Measurements from ENCODE around the gene CRYAB. TPM values are rescaled to one million over a fixed set of nuclear protein-coding genes. Genes with fewer than 3 reads are reported as not detected.

Gene CRYAB
- 1,000 to 10,000 TPM in 1 of 2 donors, 100 to 1,000 TPM in 1; 323 to 2,347 TPM for total RNA-seq
- polyA plus RNA-seq: 100 to 1,000 TPM; 483 to 702 TPM
- long read RNA-seq, donor 1, transcript CRYAB-215 (2 exons, 981 nt): minor isoform, 12 of 459 reads
- long read RNA-seq, donor 1, transcript CRYAB-205 (3 exons, 1,017 nt): major isoform, 345 of 459 reads
- long read RNA-seq, donor 1, transcript CRYAB-203 (2 exons, 915 nt): minor isoform, 7 of 459 reads
- long read RNA-seq, donor 1, transcript CRYAB-216 (4 exons, 977 nt): minor isoform, 45 of 459 reads
- long read RNA-seq, donor 1, partial matches to known transcripts: 31 of 459 reads
- long read RNA-seq, donor 1, other reads (novel, unspliced or antisense): 19 of 459 reads
- long read RNA-seq, donor 2, transcript CRYAB-205 (3 exons, 1,017 nt): major isoform, 38 of 75 reads
- long read RNA-seq, donor 2, transcript CRYAB-216 (4 exons, 977 nt): minor isoform, 22 of 75 reads
- long read RNA-seq, donor 2, partial matches to known transcripts: 0 of 75 reads
- long read RNA-seq, donor 2, other reads (novel, unspliced or antisense): 15 of 75 reads

- DNase-seq: peak; percentile 92 to 95
- 4 to 8% methylated on average over 17 of the region's 17 CpGs for WGBS, 2 donors
- ATAC-seq (ENCODE audit: low FRiP score): peak; percentile 87
- peaks cover 0 to 6% of the 10 kb centered on the region in 2 donors for H3K4me1 ChIP-seq (ENCODE audit: control insufficient read depth in 1 of 2, insufficient read depth in 2 of 2, low read length in 2 of 2)
- H3K4me3 ChIP-seq (ENCODE audit: low read length in 2 of 2): peak within 1 kb of the TSS; percentile 79 to 98
- H3K27me3 ChIP-seq (ENCODE audit: control insufficient read depth in 1 of 2, insufficient read depth in 2 of 2, low read length in 1 of 2): no peaks in the 10 kb centered on the region
- intact Hi-C loops (cut with DNase I): loop anchor here (1.0 to 2.0 kb wide), 3 partner anchors 16 to 33 kb away; partner anchors contain the start of genes CFAP68 (in 2 of the 2) and FDXACB1 (in 2 of the 2)
- H3K27ac ChIP-seq (ENCODE audit: low read depth in 1 of 2, low read length in 2 of 2): peak within 1 kb of the TSS; percentile 97 to 98
- no peaks in the 10 kb centered on the region for H3K9me3 ChIP-seq (ENCODE audit: control insufficient read depth, low read length)
- peaks cover 0 to 3% of the 10 kb centered on the region in 2 donors for H3K36me3 ChIP-seq (ENCODE audit: control insufficient read depth in 1 of 2, insufficient read depth in 2 of 2, low read length in 1 of 2)
Observed at GRCh38 chr11:111911563-111912401, at the start of gene CRYAB. Gene CRYAB (minus strand): TSS chr11:111911770. CDS start chr11:111911724, 46 bp downstream.

GRCh38 chr11:111960916-111961315 is 49.3 kb upstream of the CRYAB start:
- H3K4me1 ChIP-seq (ENCODE audit: control insufficient read depth in 1 of 2, insufficient read depth in 2 of 2, low read length in 2 of 2): no peaks in the 10 kb centered on the region
- WGBS, 2 donors: 81 to 87% methylated on average over 5 of the region's 5 CpGs
- H3K27ac ChIP-seq (ENCODE audit: low read depth in 1 of 2, low read length in 2 of 2): no peak overlapping the region
- no peaks in the 10 kb centered on the region for H3K27me3 ChIP-seq (ENCODE audit: control insufficient read depth in 1 of 2, insufficient read depth in 2 of 2, low read length in 1 of 2)
- DNase-seq (no peak), ATAC-seq (ENCODE audit: low FRiP score) (no peak)
- no peaks in the 10 kb centered on the region for H3K9me3 ChIP-seq (ENCODE audit: control insufficient read depth, low read length)
- intact Hi-C loops (cut with DNase I): no loop called here
- no peak overlapping the region for H3K4me3 ChIP-seq (ENCODE audit: low read length in 2 of 2)
- no peaks in the 10 kb centered on the region for H3K36me3 ChIP-seq (ENCODE audit: control insufficient read depth in 1 of 2, insufficient read depth in 2 of 2, low read length in 1 of 2)

- Histone ChIP-seq H3K27me3 (ENCODE audit: control insufficient read depth in 1 of 2, insufficient read depth in 2 of 2, low read length in 1 of 2) (no peaks in the 10 kb centered on the region), H3K27ac (ENCODE audit: low read depth in 1 of 2, low read length in 2 of 2) (no peak overlapping the region), H3K36me3 (ENCODE audit: control insufficient read depth in 1 of 2, insufficient read depth in 2 of 2, low read length in 1 of 2) (no peaks in the 10 kb centered on the region), H3K4me3 (ENCODE audit: low read length in 2 of 2) (no peak overlapping the region), H3K4me1 (ENCODE audit: control insufficient read depth in 1 of 2, insufficient read depth in 2 of 2, low read length in 2 of 2) (no peaks in the 10 kb centered on the region), H3K9me3 (ENCODE audit: control insufficient read depth, low read length) (no peaks in the 10 kb centered on the region)
- intact Hi-C loops (cut with DNase I): no loop called here
- DNase-seq (no peak), ATAC-seq (ENCODE audit: low FRiP score) (no peak)
- WGBS, 2 donors: 95% methylated on average over 12 of the region's 12 CpGs
Observed at GRCh38 chr11:111957663-111958444, 46.3 kb upstream of the CRYAB start.

GRCh38 chr11:111954154-111954553 is 42.6 kb upstream of the CRYAB start:
- no peak overlapping the region for H3K27ac ChIP-seq (ENCODE audit: low read depth in 1 of 2, low read length in 2 of 2)
- H3K4me1 ChIP-seq (ENCODE audit: control insufficient read depth in 1 of 2, insufficient read depth in 2 of 2, low read length in 2 of 2): no peaks in the 10 kb centered on the region
- no peaks in the 10 kb centered on the region for H3K36me3 ChIP-seq (ENCODE audit: control insufficient read depth in 1 of 2, insufficient read depth in 2 of 2, low read length in 1 of 2)
- no peak overlapping the region for H3K4me3 ChIP-seq (ENCODE audit: low read length in 2 of 2)
- H3K9me3 ChIP-seq (ENCODE audit: control insufficient read depth, low read length): no peaks in the 10 kb centered on the region
- no peaks in the 10 kb centered on the region for H3K27me3 ChIP-seq (ENCODE audit: control insufficient read depth in 1 of 2, insufficient read depth in 2 of 2, low read length in 1 of 2)
- no peak for ATAC-seq (ENCODE audit: low FRiP score)
- intact Hi-C loops (cut with DNase I): no loop called here
- 92 to 96% methylated on average over 4 of the region's 4 CpGs for WGBS, 2 donors
- DNase-seq: no peak

- no peak overlapping the region for H3K27ac ChIP-seq (ENCODE audit: low read depth in 1 of 2, low read length in 2 of 2)
- H3K27me3 ChIP-seq (ENCODE audit: control insufficient read depth in 1 of 2, insufficient read depth in 2 of 2, low read length in 1 of 2): no peaks in the 10 kb centered on the region
- no peak for ATAC-seq (ENCODE audit: low FRiP score)
- no peaks in the 10 kb centered on the region for H3K36me3 ChIP-seq (ENCODE audit: control insufficient read depth in 1 of 2, insufficient read depth in 2 of 2, low read length in 1 of 2)
- no peaks in the 10 kb centered on the region for H3K9me3 ChIP-seq (ENCODE audit: control insufficient read depth, low read length)
- H3K4me3 ChIP-seq (ENCODE audit: low read length in 2 of 2): no peak overlapping the region
- DNase-seq: no peak
- H3K4me1 ChIP-seq (ENCODE audit: control insufficient read depth in 1 of 2, insufficient read depth in 2 of 2, low read length in 2 of 2): no peaks in the 10 kb centered on the region
- intact Hi-C loops (cut with DNase I): no loop called here
- 95 to 96% methylated on average over 3 of the region's 3 CpGs for WGBS, 2 donors
Observed at GRCh38 chr11:111951565-111951964, 40.0 kb upstream of the CRYAB start.

GRCh38 chr11:111949519-111950426 is 38.2 kb upstream of the CRYAB start:
- 57 to 60% methylated on average over 7 of the region's 7 CpGs for WGBS, 2 donors
- intact Hi-C loops (cut with DNase I): no loop called here
- Histone ChIP-seq H3K27ac (ENCODE audit: low read depth in 1 of 2, low read length in 2 of 2) (no peak overlapping the region), H3K9me3 (ENCODE audit: control insufficient read depth, low read length) (no peaks in the 10 kb centered on the region), H3K27me3 (ENCODE audit: control insufficient read depth in 1 of 2, insufficient read depth in 2 of 2, low read length in 1 of 2) (no peaks in the 10 kb centered on the region), H3K4me3 (ENCODE audit: low read length in 2 of 2) (no peak overlapping the region), H3K4me1 (ENCODE audit: control insufficient read depth in 1 of 2, insufficient read depth in 2 of 2, low read length in 2 of 2) (peaks cover 0 to 3% of the 10 kb centered on the region in 2 donors), H3K36me3 (ENCODE audit: control insufficient read depth in 1 of 2, insufficient read depth in 2 of 2, low read length in 1 of 2) (no peaks in the 10 kb centered on the region)
- ATAC-seq (ENCODE audit: low FRiP score) (no peak), DNase-seq (no peak)

GRCh38 chr11:111947143-111947542 is 35.6 kb upstream of the CRYAB start:
- DNase-seq (no peak), ATAC-seq (ENCODE audit: low FRiP score) (no peak)
- Histone ChIP-seq H3K4me3 (ENCODE audit: low read length in 2 of 2) (no peak overlapping the region), H3K27ac (ENCODE audit: low read depth in 1 of 2, low read length in 2 of 2) (peak overlapping the region; percentile 57 to 87), H3K9me3 (ENCODE audit: control insufficient read depth, low read length) (no peaks in the 10 kb centered on the region), H3K36me3 (ENCODE audit: control insufficient read depth in 1 of 2, insufficient read depth in 2 of 2, low read length in 1 of 2) (no peaks in the 10 kb centered on the region), H3K4me1 (ENCODE audit: control insufficient read depth in 1 of 2, insufficient read depth in 2 of 2, low read length in 2 of 2) (peaks cover 0 to 9% of the 10 kb centered on the region in 2 donors), H3K27me3 (ENCODE audit: control insufficient read depth in 1 of 2, insufficient read depth in 2 of 2, low read length in 1 of 2) (no peaks in the 10 kb centered on the region)
- intact Hi-C loops (cut with DNase I): no loop called here
